Stimulated activated CD8-positive, alpha-beta memory T cell treated with anti-CD3 and anti-CD28 coated beads, Interleukin-7, amount 100 ng/mL, for 1 hour (primary cell): Measurements from ENCODE around the gene PLA2G4E.

Source experiments
- DNase-seq, 2 donors: peaks; one replicate each; pipeline ENCODE4 v3.0.0-alpha.2; 2020; ENCODE audit warnings: low read depth in 2 of 2

The PLA2G4E gene

DNA sequence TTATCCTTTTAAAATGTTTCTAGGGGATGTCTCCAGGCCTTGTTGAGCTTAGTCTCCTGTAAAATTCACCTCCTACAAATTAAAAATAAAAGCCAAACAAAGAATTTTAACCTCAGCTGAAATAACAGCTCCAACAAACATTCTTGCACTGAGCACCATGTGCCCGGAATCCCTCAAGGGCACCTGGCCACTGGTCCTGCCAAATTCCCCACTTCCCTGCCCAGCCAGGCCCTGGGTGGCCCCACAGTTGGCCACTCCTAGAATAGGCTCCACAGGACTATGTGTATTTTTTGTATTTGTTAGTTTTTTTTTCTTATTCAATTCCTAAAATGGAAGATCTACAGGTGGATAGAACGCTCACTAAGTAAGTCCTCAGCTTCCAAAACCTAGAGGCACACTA lies 33.1 kb upstream of the PLA2G4E start:
- DNase-seq, result no peak

DNA sequence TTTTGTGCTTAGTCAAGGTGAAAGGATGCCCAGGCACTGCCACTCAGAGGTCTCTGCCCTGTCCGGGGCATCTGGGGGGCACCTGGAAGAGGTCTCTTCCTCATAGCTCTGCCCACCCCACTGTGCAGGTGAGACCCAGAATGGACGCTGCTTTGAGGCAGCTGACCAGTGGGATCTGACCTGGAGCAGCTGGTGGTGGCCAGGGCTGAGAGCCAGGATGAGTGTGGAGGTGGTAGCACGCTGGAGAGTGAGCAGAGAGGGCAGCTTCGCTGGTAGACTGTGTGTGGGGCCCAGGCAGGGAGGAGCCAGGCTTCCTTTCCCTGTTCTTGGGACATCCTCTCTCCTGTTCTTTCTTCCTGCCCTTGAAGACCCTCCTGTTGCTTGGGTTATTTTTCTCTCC lies 32.2 kb upstream of the PLA2G4E start:
- DNase-seq, result no peak

DNA sequence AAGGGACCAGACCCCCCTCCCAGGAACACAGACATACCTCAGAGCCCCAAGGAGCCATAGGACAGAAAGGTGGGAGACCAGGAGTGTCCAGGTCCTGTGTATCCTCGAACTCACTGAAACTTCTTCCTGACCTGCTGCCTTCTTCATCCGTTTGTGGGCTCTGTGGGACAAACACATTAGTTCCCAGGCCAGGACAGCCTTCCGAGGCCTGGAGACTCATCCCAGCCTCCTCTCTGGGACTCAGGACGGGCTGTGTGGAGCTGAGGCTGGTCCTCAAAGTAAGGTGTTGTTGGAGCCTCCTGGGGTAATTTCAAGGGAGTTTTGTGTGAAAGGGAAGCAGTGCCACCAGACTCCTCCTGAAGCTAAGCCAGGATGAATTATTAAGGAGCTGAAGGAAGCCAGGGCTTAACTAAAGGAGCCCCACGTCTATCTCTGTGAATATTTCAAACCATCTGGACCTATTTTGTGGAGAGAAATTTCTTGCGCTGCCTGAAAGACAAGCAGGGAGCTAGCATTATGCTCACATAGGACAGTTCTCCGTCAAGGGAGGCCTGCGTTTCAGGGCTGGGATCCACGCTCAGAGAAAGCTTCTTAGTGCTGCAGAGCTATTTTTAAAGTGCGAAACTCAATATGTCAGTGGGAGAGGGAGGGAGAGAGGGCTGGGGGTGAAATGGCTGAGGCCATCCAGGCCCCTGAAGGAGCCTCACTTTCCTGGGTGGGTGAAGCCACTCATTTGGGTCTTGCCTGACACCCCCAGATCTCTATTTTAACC lies 29.8 kb upstream of the PLA2G4E start:
- no peak for DNase-seq

DNA sequence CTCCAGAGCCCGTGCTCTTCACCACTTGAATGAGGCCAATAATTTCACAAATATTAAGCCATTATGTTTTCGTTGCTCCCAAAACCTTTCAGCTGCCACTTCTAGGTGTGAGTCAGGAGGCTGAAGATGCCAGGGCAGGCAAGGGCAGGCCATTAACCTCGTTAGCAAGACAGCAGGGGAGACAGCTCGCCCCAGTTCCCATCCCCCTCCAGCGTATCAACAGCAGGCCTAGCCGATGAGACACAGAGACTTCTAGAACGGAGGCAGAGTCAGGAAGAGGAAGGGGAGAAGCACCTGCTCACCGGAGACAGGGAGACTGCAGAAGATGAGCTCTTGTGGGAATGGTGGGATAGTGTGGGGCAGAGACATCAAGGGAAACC lies 28.0 kb upstream of the PLA2G4E start:
- no peak for DNase-seq

DNA sequence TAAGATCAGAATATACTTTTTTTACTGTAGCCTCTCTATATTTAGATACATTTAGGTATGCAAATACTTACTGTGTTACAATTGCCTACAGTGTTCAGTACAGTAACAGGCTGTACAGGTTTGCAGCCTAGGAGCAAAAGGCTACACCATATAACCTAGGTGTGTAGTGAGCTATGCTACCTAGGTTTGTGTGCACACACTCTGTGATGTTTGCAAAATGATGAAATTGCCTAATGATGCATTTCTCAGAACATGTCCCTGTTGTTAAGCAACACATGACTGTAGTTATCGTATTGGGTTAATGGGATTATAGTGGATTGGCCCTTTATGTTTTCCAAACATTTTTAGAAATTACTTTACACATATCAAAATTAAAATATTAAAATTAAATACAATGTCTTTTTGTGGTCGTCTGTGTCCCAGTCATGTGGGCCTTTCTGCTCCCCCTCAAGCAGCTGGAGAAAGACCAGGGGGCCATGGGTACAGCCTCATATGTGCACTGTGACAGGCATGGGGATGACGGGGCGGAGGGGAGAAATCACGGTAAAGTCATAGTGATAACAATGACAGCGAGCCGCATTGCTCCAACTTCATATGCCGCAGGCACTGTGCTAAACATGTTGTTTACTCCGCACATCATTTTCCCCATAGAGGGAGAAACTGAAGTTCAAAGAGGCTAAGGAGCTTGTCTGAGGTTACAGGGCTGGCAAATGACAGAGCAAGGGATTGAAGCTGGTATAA lies 27.4 kb upstream of the PLA2G4E start:
- no peak for DNase-seq

DNA sequence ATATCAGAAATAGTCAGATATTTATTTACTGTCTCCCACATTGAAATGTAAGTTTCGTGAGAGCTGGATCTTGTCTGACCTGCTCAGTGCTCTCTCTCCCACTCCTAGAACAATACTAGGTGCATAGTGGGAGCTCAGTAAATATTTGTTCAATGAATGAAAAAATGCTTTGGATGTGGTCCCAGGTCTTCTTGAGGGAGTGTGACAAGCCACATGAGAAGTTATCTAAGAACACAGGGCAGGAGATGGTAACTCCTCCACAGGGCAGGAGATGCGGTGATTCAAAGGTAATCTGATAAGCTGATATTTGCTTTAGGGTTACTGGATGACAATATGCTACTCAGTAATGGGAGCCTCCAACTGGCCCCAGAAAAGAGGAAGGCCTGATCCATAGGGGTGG lies 25.8 kb upstream of the PLA2G4E start:
- DNase-seq, result no peak

DNA sequence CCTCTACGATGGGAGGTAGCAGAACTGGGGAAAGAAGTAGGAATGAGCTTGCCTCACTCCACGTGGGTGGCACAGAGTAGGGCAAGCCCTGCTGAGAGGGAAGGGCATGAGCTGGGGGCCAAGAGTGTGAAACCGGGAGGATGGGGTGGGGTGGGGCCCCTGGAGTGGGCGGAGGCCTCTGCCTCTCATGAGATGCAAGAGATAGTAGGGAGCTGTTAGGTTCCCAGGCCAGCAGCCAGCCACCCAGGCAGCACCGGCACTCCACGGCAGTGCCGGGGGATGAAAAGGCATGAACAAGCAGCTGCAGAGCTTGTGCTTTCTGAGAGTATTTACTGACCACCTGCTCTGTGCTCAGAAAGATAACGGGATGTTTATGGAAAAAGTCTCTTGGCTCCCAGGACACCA lies 24.4 kb upstream of the PLA2G4E start:
- no peak for DNase-seq

DNA sequence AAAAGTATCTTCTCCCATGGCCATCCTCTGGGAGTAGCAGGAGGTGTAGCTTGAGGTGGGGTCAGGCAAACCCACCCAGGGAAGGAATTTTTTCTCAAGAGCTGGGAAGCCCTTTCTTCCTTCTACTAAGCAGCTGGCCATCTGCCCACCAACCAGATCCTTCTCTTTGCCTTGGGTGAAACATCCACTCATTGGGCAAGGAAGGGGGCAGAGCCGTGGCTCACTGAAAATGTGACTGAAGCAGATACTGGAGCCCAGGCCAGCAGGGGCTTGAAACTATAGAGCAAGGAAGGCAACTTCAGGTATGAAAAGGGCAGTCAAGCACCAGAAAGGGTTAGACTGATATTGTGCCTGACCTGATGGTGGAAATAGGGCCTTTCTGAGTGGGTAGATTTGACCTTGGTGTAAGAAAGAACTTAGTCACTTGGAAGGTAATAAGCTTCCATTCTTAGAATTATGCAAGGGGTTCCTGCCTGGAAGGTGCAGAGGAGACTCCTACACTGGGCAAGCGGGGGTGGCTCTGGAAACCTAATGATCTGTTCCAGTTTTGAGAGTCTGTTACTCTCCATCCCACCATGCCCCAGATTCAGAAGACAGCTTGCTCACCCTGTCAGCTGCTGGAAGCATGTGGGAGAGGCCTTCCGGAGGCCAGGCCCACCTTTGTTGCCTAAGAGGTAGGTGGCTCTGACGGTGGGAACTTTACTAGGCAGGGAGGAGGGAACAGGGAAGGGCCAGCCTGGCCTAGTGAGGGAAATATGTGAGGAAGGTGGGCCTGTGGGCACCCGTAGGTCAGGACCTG lies 22.0 kb upstream of the PLA2G4E start:
- no peak for DNase-seq

DNA sequence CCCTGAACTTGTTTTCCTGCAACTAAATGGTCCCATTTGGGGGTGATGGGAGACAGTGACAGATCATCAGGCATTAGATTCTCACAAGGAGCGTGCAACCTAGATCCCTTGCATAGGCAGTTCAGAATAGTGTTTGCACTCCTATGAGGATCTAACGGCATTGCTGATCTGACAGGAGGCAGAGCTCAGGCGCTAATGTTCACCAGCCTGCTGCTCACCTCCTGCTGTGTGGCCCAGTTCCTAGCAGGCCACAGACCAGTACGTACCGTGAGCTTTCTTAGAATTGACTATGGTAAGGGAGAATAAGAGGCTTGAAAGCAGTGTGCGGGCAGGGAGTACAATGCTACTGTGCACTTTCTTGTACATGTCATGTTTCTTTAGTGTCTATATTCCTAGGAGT lies 17.6 kb upstream of the PLA2G4E start:
- no peak for DNase-seq

DNA sequence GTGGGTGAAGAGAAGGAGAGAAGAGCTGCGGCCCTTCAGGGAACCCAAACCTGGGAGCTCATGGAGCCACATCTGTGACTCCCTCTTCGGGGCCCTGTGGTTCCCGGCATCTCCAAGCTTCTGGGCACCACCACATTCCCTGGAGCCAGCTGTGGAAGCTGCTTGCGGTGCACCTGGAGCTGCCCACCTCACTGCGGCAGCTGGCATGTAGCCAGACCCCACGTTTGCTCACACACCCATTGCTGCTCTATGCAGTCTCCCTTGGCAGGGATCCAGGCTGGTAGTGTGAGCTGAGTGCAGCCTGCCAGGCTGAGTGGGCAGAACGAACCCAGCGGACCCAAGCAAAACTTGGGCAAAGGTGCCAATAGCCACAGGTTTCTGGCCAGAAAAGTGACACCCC lies 16.8 kb upstream of the PLA2G4E start:
- DNase-seq, result no peak

DNA sequence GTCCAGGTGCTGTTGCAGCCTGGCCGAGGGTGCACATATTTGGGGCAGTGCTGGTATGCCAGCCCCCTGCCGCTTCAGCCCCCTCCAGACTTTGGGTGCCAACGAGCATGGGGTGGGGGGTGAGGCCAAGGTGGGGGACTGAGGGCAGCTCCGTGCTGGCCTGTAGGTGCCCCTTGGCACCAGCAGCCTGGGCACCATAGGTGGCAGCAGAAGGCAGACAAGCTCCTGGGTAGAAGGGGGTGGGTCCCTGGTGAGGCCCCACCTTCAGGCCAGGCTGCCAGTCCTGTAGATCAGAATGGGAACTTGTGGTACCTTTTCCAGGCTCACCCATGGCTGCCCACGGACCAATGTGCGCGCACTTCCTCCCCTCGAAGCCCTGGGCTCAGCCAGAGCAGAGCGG lies 16.1 kb upstream of the PLA2G4E start:
- no peak for DNase-seq

DNA sequence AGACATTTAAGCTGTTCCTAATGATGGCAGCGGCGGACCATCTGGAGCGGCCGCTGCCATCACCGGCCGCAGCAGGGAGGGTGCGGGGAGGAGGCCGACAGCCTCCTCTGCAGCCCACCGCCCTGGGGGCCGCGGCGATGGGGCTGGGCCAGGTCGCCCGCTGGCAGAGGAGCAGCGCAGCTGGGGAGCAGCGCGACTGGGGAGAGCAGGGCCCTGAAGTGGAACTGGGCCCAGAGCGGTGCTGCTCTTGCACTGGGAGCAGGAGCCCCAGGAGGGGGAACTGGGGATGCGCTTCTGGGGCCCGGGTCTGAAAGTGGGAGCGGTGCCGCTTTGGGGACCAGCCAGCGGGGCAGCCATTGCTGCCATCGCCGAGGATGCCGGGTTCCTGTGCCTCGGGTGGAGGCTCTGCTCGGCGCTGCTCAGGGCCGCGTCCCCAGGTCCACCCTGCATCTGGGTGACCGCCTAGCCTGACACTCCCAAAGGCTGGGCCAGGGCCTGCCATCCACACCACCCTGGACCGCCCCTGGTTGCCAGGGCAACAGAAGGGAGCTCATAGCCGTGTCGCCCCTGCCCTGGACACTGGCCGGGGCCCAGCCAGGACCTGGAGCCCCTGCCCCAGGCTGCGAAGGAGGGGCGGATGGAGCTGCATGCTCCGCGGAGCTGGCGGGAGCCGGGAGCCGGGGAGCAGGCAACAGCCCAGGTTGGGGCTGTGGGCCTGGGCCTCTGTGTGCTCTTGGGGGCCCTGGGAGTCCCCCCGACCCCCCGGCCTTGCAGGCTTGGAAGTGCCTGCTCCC lies 15.5 kb upstream of the PLA2G4E start:
- DNase-seq, result no peak

DNA sequence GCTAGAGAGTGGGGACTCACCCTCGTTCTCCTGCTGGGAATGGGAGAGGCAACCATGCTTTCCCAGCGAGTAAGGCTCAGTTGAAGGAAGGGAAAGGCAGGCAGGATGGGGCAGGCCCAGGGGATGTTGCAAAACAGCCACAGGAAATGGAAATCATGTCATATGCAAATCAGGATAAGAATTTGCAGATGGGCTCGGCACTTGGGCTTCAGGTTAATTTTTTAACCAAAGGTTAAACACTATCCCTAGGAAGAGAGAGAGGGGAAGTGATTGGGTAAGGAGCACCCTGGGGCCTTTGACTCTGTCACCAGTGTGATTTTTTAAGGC lies 14.6 kb upstream of the PLA2G4E start:
- no peak for DNase-seq

DNA sequence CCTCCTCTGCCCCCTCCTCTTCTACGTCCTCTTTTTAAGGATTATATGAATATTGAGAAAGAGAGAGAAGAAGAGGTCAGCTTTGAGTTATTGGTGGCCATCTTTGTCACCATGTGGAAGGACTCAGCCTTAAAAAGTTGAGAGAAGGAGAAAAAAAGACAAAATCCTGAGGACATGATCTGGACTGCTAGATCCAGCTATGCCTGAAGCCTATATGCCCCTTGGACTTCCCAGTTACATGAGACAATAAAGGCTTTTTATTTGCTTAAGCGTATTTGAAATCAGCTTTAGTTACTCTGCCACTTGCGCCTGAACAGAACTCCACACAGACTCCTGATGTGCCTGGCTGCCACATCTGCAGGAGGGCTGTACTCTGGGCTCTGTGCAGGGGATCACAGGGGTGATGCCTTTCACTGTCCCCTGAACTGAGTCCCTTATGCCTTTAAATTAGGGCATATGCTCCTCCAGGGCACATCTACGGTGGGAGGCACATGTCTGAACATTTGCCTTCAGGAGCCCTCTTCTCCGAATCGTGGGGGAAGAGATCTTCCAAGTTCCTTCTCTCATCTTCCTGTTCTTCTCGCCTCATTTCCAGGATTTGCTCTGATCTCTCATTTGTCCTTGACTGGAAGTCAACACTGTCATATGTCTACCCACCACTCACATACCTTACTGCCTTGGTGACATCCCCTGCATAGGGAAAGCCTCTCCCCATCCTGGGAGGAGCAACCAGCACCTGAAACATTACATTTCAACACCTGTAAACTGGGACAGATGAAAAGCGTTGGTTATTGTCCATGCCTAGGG lies 14.0 kb upstream of the PLA2G4E start:
- DNase-seq, result no peak

DNA sequence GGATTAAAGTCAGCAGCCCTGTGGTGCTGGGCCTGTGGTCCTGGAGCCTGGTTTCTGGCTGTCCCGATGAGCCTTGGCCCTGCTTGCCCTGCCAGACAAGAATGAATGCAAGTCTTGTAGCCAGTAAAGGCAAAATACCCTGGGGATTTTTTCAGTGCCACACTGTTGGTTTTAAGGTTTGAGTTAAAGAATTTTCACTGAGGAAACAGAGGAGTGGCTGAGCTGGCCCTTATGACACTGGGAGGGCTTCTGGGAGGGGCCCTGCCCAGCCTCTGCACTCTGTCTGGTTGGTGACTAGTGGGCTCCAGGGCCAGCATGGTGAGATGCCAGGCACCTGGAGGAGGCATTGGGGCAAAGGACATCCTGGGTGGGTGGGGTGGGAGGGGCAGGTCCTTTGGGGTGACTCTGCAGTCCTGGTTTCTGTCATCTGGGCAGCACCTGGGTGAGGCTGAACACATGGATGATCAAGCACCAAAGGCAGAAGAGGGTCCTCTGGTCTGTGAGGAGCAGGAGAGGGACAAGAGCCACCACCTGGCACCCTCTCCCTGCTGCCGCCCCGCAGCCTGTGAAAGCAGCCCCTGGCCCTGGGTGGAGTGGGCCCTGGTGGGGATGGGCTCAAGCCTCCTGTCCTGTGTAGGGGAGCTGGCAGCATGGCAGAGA lies 12.5 kb upstream of the PLA2G4E start:
- no peak for DNase-seq

DNA sequence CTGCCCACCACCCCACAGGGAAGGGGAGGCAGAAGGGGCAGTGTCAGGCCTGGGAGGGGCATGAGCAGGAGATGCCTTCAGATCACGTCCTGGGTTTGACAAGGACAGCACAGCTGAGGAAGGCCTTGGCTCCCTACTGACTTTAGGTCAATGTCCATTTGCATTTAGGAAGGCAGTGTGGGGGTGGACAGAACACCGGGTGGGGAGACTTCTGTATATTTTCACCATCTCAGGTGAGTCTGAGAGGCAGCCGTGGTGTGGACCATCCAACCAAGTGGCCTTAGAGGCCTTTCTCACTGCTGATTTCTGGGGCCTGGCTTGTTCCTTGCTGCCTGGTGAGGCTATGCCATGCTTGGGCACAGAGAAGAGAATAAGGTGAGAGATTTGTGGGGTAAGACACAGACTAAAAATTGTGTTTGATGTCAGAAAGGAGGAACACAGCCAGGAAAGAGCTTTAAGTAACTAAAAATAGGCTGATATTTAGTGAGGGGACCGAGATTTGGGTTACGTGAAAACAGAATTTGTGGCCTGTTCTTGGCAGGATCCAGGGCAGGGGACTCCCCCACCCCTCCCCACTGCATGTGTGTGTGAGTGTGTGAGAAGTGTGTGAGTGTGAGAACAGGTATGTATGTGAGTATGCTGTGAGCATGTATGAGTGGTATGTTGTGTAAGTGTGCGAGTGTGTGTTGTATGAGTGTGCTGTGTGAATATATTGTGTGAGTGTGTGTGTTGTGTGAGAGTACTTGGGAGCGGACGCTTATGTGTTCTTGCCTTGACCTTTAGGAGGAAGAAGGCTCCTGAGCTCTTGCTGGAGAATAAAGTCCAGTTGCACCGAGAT lies 11.8 kb upstream of the PLA2G4E start:
- no peak for DNase-seq

DNA sequence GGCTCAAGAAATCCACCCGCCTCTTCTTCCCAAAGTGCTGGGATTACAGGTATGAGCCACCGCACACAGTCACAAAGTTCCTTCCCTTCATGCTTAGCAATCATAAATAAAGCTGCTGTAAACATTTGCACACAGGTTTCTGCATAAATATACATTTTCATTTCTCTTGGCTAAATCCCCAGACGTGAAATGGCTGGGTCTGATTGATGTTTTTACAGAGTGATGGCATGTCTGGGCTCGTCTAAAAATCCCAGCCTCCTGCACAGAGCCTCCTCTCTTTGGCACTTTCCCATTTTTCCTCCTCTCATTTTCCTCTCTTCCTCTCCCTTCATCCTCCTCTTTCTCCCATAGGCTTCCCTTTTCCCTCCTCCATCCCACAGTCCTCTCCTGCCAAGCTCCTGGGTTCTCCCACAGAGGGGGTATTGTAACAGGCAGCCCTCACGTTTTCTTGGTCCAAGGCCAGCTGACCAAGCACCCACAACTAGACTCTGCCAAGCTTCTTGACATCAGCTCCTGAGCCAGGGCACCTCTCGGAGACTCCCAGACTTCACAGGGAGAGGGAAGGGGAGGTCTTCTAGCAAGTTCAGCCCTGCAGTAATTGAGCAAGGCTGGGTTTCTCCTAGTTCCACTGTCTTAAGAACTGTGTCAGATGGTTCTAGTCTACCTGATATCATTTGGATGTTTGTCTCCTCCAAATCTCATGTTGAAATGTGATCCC lies 10.5 kb upstream of the PLA2G4E start:
- no peak for DNase-seq

DNA sequence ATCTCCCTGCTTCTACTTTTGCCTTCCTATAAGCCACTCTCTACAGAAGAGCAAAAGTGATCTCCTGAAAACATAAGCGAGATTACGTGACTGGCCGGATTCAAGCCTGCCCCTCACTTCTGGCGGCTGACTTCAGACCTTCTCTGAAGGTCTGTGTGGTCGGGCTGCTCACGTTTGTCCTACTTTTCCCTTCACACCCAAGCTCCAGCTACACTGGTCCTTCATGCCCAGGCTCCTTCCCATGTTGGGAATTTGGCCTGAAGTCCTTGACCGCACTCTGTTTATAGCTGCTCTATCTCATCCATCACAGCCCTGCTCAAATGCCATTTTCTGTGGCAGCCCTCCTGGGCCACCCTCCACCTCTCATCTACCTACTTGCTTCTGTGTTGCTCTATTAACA lies 6.7 kb upstream of the PLA2G4E start:
- DNase-seq, result no peak

DNA sequence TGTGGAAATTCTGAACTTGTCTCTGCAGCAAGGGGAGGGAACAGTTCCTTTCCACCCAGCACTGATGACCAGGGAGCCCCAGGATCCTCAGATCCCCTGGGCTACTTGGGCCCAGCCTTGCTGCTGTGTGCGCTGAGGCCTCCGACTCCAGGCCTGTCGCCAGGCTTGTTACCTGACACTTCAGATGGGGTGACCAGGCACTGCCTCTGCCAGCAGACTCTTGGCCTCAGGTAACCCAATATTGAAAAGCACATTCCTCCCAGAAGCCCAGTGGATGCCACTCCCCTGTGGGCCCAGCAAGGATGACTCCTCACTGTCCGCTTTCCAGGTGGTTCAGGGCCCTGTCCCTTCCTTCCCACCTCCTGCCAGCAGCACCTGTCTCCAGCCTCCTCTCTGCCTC lies 3.5 kb upstream of the PLA2G4E start:
- no peak for DNase-seq
